ENCODE data around the gene MFAP1. TPM values are rescaled to one million over a fixed set of nuclear protein-coding genes. Genes with fewer than 3 reads are reported as not detected.
"Not testable (repeated sequence)": the region's sequence is repeated elsewhere in the genome, so short reads cannot be mapped to it uniquely, and the experiment has no call there.

The MFAP1 gene
- 24.2 and 38.4 TPM in 2 replicates for total RNA-seq

GRCh38 chr15:43824302-43825246 lies at the start of gene MFAP1:
MFAP1 (minus strand) TSS chr15:43824690; CDS start chr15:43824569, 121 bp downstream.
- DNase-seq (ENCODE audit: low read depth, low spot score), result peak; percentile 90

DNA sequence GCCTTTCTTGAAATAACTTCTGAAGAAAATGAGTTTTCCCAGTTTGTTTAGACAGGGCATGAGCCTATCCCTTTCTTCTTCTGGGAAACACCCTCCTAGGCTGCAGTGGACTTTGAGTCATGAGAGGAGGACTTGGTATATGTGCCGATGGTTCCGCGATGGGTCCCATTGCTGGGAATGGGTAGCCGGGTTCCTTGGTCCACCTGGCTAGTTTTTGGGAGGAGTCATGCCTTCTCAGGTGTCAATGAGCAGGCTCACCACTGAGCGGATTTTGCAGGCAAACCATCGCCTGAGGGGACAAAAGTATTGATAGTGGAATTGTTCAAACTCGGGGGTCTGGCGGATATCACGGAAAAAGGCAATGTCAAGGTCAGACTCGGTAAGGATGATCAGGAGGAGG lies 49.2 kb upstream of the MFAP1 start:
- DNase-seq (ENCODE audit: low read depth, low spot score), result no peak

- peak; percentile 46 for DNase-seq (ENCODE audit: low read depth, low spot score)
Measured at GRCh38 chr15:43872416-43873020, 48.0 kb upstream of the MFAP1 start.

GRCh38 chr15:43871835-43872234 lies 47.3 kb upstream of the MFAP1 start:
- no peak for DNase-seq (ENCODE audit: low read depth, low spot score)

- DNase-seq (ENCODE audit: low read depth, low spot score), result no peak
Measured at GRCh38 chr15:43868406-43868805, 43.9 kb upstream of the MFAP1 start.

DNA sequence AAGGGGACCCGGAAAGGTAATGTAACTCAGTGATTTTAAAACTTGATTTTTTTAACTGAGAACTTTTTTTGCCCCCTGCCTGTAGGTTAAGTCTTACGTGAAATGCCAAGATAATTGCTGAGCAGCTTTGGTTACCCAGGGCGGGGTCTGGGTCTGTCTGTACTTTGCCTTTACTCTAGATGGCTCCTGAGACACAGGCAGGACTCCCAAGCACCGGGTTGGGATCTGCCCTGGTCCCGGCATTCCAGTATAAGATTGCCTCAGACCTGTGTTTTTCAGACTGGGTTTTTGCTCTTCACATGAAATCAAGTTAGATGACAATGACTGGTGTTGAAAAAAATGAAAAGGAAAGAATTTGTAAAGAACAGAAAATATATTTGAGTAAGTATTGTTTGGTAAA lies 42.6 kb upstream of the MFAP1 start:
- DNase-seq (ENCODE audit: low read depth, low spot score), result no peak

DNA sequence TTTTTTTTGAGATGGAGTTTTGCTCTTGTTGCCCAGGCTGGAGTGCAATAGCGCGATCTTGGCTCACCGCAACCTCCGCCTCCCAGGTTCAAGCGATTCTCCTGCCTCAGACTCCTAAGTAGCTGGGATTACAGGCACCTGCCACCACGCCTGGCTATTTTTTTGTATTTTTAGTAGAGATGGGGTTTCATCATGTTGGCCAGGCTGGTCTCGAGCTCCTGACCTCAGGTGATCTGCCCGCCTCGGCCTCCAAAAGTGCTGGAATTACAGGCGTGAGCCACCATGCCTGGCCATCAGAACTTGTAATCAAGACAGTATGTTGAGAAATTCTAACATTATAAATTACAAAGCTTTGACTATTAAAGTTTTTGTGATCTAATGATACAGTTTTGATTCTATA lies 42.1 kb upstream of the MFAP1 start:
- DNase-seq (ENCODE audit: low read depth, low spot score), result not testable (repeated sequence)

DNA sequence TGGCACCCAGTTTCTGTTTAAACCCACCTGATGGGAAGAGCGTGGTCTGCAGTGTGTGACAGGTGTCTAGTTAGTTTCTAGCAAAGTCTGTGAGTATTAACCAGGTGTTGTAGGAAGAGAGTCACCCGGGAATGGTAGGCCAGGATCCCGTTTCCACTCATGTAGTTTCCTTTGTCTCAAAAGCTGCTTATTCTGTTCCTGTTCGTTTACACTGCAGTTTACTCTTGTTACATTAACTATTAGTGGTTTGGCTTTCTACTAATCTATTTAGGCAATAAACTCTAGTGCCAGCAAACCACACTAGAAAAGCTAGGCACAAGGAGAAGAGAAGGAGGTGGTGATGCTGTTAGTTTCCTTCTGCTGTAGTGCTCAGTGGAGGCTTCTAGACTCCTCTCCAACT lies 35.1 kb upstream of the MFAP1 start:
- no peak for DNase-seq (ENCODE audit: low read depth, low spot score)

DNA sequence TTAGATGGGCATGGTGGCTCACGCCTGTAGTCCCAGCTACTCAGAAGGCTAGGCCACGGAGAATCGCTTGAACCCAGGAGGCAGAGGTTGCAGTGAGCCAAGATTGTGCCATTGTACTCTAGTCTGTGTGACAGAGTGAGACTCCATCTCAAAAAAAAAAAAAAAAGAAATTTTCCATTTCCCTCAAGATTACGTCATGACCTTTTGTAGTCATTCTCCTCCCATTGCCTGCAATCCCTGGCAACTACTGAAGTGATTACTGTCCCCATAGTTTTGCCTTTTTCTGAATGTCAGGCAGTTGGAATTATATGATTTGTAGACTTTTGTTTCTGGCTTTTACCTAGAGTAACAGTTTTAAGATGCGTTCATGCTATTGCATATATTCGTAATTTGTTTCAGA lies 30.3 kb upstream of the MFAP1 start:
- no peak for DNase-seq (ENCODE audit: low read depth, low spot score)

DNA sequence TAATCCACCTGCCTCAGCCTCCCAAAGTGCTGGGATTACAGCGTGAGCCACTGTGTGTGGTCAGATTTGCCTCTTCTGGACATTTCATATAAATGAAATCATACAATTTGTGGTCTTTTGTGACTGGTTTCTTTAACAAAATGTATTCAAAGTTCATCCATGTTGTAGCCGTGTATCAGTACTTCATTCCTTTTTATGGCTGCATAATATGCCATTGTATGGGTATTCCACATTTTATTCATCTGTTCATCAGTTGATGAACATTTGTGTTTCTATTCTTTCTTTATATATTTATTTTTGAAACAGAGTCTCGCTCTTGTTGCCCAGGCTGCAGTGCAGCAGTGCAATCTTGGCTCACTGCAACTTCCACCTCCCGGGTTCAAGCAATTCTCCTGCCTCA lies 28.1 kb upstream of the MFAP1 start:
- no peak for DNase-seq (ENCODE audit: low read depth, low spot score)

- DNase-seq (ENCODE audit: low read depth, low spot score), result no peak
Measured at GRCh38 chr15:43851251-43851650, 26.8 kb upstream of the MFAP1 start.

DNA sequence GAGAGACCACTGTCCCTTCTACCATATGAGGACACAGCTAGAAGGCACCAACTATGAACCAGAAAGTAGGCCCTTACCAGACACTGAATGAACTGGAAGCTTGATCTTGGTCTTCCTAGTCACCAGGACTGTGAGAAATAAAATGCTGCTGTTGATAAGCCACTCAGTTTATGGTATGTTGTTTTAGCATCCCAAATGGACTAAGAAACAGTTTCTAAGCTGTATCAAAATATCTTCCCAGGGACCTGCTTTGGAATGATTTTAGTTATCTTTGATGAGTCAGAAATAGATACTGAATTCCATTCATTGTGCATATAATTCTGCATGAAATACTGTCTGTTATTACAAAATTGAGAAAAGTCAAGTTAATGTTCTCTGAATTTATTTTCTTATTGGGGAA lies 20.9 kb upstream of the MFAP1 start:
- no peak for DNase-seq (ENCODE audit: low read depth, low spot score)

- not testable (repeated sequence) for DNase-seq (ENCODE audit: low read depth, low spot score)
Measured at GRCh38 chr15:43832485-43832884, 8.0 kb upstream of the MFAP1 start.

GRCh38 chr15:43831519-43832052 lies 7.1 kb upstream of the MFAP1 start:
- DNase-seq (ENCODE audit: low read depth, low spot score), result not testable (repeated sequence)

DNA sequence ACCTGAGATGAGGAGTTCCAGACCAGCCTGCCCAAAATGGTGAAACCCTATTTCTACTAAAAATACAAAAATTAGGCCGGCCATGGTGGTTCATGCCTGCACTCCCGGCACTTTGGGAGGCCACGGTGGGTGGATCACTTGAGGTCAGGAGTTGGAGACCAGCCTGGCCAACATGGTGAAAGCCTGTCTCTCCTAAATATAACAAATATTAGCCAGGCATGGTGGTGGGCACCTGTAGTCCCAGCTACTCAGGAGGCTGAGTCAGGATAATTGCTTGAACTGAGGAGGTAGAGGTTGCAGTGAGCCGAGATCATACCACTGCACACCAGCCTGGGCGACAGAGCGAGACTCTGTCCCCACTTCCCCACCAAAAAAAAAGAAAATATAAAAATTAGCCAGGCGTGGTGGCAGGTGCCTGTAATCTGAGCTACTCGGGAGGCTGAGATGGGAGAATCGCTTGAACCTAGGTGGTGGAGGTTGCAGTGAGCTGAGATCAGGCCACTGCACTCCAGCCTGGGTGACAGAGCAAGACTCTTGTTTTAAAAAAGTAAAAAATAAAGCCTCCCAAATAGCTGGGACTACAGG lies 6.3 kb upstream of the MFAP1 start:
- not testable (repeated sequence) for DNase-seq (ENCODE audit: low read depth, low spot score)

- not testable (repeated sequence) for DNase-seq (ENCODE audit: low read depth, low spot score)
Measured at GRCh38 chr15:43829951-43830540, 5.6 kb upstream of the MFAP1 start.

DNA sequence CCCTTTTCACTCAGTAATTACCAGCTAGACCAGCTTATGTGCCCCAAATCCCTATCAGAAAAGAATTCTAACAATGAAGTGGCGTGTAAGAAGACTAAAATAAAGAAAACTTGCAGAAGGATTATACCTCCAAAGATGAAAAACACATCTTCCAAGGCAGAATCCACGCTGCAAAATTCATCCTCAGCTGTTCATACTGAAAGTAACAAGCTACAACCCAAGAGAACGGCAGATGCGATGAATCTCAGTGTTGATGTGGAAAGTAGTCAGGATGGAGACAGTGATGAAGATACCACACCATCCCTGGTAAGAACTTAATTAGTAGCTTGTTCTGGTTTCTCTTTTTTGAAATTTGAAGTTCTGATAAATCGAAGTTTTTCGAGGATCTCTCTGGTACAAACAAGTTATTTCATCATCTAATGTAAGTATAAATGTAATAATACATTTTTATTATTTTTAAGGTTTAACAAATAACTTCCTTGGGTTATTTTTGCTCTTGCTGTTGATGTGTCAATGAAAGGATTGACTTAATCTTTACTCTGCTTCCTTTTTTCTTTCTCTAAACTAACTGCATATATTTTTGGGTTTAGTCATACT lies 3.7 kb upstream of the MFAP1 start:
- no peak for DNase-seq (ENCODE audit: low read depth, low spot score)

DNA sequence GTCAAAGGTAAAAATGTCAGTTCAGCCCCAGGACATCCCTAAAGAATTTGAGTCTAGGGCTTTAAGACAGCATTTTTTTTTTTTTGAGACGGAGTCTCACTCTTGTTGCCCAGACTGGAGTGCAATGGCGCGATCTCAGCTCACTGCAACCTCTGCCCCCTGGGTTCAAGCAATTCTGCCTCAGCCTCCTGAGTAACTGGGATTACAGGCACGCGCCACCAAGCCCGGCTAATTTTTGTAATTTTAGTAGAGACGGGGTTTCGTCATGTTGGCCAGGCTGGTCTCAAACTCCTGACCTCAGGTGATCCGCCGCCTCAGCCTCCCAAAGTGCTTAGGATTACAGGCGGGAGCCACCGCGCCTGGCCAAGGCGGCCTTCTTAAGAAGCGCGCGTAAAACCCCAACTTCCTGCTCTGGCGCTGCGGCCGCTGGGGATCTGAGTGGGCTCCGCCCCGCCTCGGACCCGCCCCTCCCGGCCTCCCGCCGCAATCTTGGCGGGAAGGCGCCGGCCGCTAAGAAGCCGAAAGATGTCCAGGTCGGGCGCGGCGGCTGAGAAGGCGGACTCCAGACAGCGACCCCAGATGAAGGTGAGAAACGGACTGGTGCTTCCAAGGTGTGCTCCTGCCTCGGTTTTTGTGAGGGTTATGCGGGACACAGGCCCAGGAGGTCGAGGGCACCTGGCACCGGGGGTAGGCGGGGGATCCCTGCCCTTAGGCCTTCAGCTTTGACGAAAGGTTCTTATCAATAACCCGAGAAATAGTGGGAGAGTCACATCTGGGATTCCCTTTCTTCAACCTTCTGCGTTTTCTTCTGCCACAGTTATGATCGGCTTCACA lies 2.2 kb upstream of the MFAP1 start, which contains the start of gene WDR76:
Gene WDR76, plus strand, starts transcription at position 495 of the 834 bp plus-strand sequence. Its CDS starts 31 bp downstream, at position 526.
- DNase-seq (ENCODE audit: low read depth, low spot score), result peak; percentile 47

DNA sequence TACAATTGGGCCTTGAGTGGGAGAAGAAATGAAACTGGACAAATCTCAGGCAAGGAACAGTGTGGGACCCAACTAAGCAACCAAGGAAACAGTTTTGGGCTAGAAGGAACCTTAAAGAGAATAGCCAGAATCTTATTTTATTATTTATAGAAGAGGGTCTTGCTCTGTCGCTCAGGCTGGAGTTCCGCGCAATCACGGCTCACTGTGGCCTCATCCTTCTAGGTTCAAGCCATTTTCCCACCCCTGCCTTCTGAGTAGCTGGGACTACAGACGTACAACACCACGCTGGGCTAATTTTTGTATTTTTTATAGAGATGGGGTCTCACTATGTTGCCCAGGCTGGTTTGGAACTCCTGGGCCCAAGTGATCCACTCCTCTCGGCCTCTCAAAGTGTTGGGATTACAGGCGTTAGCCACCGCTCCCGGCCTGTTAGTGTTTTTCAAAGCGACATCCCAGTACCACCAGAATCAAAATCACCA lies 1.6 kb upstream of the MFAP1 start:
- no peak for DNase-seq (ENCODE audit: low read depth, low spot score)

DNA sequence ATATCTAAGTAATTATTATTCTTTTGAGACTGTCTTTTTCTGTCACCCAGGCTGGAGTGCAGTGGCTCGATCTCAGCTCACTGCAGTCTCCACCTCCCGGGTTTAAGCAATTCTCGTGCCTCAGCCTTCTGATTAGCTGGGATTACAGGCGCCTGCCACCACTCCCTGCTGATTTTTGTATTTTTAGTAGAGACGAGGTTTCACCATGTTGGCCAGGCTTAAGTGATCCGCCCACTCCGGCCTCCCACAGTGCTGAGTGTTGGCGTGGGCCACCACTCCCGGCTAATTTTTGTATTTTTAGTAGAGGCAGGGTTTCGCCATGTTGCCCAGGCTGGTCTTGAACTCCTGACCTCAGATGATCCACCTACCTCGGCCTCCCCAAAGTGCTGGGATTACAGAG lies 815 bp upstream of the MFAP1 start:
- DNase-seq (ENCODE audit: low read depth, low spot score), result not testable (repeated sequence)

All from pulmonary artery endothelial cell (primary cell).